Gastroesophageal sphincter (tissue), 3 donors: Measurements from ENCODE around the gene SLC6A9.

Experiments
- CTCF ChIP-seq, 4 experiments: fragments of 200-600 bp in 2 of 4; fragments of 450-650 bp in 2 of 4; sonication (generic) in 1 of 4; IDR thresholded peaks; one replicate each; pipeline ENCODE4 v1.5.1; 2017 to 2019; ENCODE audit warnings: antibody characterized with exemption in 4 of 4, mild to moderate bottlenecking in 2 of 4, moderate library complexity in 2 of 4
- POLR2A ChIP-seq, 2 donors: fragments of 450-650 bp; IDR thresholded peaks; one replicate each; pipeline ENCODE4 v1.6.1; 2017; ENCODE audit warnings: antibody characterized with exemption in 2 of 2, mild to moderate bottlenecking in 2 of 2, moderate library complexity in 1 of 2
- POLR2AphosphoS5 ChIP-seq: sonication (generic); formaldehyde crosslinking; IDR thresholded peaks from one replicate; pipeline ENCODE4 v1.6.1; 2017; ENCODE audit warnings: antibody characterized with exemption

GRCh38 chr1:43979261-43979527 lies 52.1 kb downstream of the SLC6A9 start:
- TF ChIP-seq CTCF (IDR thresholded peaks at IDR 0.05) (no peak), POLR2AphosphoS5 (no peak), POLR2A (IDR thresholded peaks at IDR 0.05) (no peak)
